Prostate gland (tissue), 2 donors: ENCODE measurements around the gene SLC4A11.

Source experiments
- POLR2A ChIP-seq: fragments of 450-650 bp; IDR thresholded peaks from one replicate; pipeline ENCODE4 v1.6.1; 2016; ENCODE audit warnings: antibody characterized with exemption, mild to moderate bottlenecking
- TF ChIP-seq, protein P1 (sequence below), 4 experiments: fragments of 200-600 bp in 2 of 4; fragments of 450-650 bp in 2 of 4; sonication (generic) in 2 of 4; IDR thresholded peaks; 1 replicate in 3 of 4; 2 replicates in 1 of 4; pipeline ENCODE4 v1.5.1; 2016 to 2019; ENCODE audit warnings: antibody characterized with exemption in 4 of 4, mild to moderate bottlenecking in 2 of 4, moderate library complexity in 2 of 4

DNA sequence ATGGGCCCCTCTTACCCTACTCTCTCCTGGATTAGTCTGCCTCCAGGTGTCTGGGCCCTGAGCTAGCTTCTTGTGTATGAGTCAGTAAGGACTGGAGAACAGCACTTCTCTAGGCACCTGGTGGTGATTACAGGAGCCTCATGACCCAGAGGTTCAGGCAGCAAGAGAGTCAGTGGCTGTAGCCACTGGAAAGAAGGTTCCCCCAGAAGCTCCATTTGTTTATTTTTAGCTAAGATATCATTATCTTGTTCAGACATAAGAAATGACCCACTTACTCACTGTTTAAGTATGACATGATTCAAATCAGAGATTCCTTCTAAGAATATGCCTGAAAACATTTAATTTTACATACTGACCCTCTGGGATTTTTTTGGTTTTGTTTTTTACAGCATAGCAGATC lies 23.6 kb upstream of the SLC4A11 start:
- TF ChIP-seq, protein P1, sequence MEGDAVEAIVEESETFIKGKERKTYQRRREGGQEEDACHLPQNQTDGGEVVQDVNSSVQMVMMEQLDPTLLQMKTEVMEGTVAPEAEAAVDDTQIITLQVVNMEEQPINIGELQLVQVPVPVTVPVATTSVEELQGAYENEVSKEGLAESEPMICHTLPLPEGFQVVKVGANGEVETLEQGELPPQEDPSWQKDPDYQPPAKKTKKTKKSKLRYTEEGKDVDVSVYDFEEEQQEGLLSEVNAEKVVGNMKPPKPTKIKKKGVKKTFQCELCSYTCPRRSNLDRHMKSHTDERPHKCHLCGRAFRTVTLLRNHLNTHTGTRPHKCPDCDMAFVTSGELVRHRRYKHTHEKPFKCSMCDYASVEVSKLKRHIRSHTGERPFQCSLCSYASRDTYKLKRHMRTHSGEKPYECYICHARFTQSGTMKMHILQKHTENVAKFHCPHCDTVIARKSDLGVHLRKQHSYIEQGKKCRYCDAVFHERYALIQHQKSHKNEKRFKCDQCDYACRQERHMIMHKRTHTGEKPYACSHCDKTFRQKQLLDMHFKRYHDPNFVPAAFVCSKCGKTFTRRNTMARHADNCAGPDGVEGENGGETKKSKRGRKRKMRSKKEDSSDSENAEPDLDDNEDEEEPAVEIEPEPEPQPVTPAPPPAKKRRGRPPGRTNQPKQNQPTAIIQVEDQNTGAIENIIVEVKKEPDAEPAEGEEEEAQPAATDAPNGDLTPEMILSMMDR (IDR thresholded peaks at IDR 0.05), result no peak
- no peak for TF ChIP-seq POLR2A
